ENCODE results near the gene ZC3H14. TPM values are rescaled to one million over a fixed set of nuclear protein-coding genes. Genes with fewer than 3 reads are reported as not detected.

Gene ZC3H14
- total RNA-seq, 6 experiments from 2014 or later: 37.2 to 52.5 (median 42.1) TPM

GRCh38 chr14:88597601-88598000 lies 34.8 kb downstream of the ZC3H14 start:
- 83% methylated on average over 2 of the region's 4 CpGs for WGBS (ENCODE audit: insufficient coverage, low coverage, low lambda C conversion rate, missing lambda C conversion rate)
- no peak for DNase-seq
- Histone ChIP-seq H3K36me3 (peaks cover 0 to 74% (median 22%) of the 10 kb centered on the region in 4 donors), H3K4me1 (no peaks in the 10 kb centered on the region), H3K27ac (no peak overlapping the region), H3K27me3 (no peaks in the 10 kb centered on the region), H3K4me3 (no peak overlapping the region), H3K9me3 (no peaks in the 10 kb centered on the region)
- intact Hi-C loops (cut with DNase I): no loop called here
- TF ChIP-seq POLR2A (IDR thresholded peaks at IDR 0.05): no peak
- no peak for TF ChIP-seq CTCF (IDR thresholded peaks at IDR 0.05)
- ATAC-seq: no peak

DNA sequence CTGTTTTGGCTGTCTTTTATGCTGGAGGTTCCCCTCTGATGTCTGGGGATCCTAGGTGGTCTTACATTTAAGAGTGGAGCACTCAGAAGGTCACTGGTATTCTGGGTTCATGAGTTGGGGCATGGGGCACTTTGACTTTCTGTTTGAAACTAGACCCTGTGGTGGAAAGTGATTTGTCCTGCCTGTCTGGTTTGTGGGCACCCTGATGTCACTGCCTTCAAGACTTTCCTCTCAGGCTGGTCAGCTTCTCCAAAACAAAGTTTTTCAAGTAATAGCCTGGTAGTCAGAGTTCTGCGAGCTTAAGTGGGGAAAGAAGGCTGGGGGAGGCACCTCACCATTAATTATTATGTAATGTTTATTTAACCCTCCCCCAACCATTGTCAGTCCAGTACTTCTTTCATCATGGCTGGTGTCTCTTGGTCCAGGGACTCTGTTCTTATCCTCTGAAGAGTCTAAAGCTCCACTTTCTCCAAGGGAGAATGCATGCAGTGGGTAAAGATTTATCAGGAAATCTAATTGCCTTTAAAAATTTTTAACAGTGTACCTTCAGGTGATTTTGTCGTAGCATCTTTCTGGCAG lies 35.3 kb downstream of the ZC3H14 start:
- no peak for TF ChIP-seq POLR2A (IDR thresholded peaks at IDR 0.05)
- no peak for TF ChIP-seq CTCF (IDR thresholded peaks at IDR 0.05)
- ATAC-seq (peak; percentile 25 to 59 (median 44)), DNase-seq (no peak)
- intact Hi-C loops (cut with DNase I): no loop called here
- no peak overlapping the region for H3K27ac ChIP-seq
- no peaks in the 10 kb centered on the region for H3K27me3 ChIP-seq
- no peaks in the 10 kb centered on the region for H3K9me3 ChIP-seq
- H3K4me3 ChIP-seq: no peak overlapping the region
- H3K36me3 ChIP-seq: peaks cover 0 to 80% (median 24%) of the 10 kb centered on the region in 4 donors
- H3K4me1 ChIP-seq: no peaks in the 10 kb centered on the region
- WGBS (ENCODE audit: insufficient coverage, low coverage, low lambda C conversion rate, missing lambda C conversion rate): 79% methylated on average over 2 of the region's 2 CpGs

- Histone ChIP-seq H3K27ac (no peak overlapping the region), H3K36me3 (peaks cover 0 to 82% (median 29%) of the 10 kb centered on the region in 4 donors), H3K4me1 (no peaks in the 10 kb centered on the region), H3K27me3 (no peaks in the 10 kb centered on the region), H3K9me3 (no peaks in the 10 kb centered on the region), H3K4me3 (no peak overlapping the region)
- intact Hi-C loops (cut with DNase I): no loop called here
- 78% methylated on average over 3 of the region's 8 CpGs for WGBS (ENCODE audit: insufficient coverage, low coverage, low lambda C conversion rate, missing lambda C conversion rate)
- no peak for TF ChIP-seq POLR2A (IDR thresholded peaks at IDR 0.05)
- ATAC-seq: no peak
- no peak for DNase-seq
Measured at GRCh38 chr14:88599326-88599725, 36.5 kb downstream of the ZC3H14 start.

- intact Hi-C loops (cut with DNase I): no loop called here
- Histone ChIP-seq H3K4me1 (no peaks in the 10 kb centered on the region), H3K27ac (no peak overlapping the region), H3K4me3 (no peak overlapping the region), H3K9me3 (no peaks in the 10 kb centered on the region), H3K36me3 (peaks cover 0 to 88% (median 30%) of the 10 kb centered on the region in 4 donors), H3K27me3 (no peaks in the 10 kb centered on the region)
- TF ChIP-seq CTCF (IDR thresholded peaks at IDR 0.05) (no peak), POLR2A (IDR thresholded peaks at IDR 0.05) (no peak)
- ATAC-seq (no peak), DNase-seq (no peak)
- 80% methylated on average over 8 of the region's 10 CpGs for WGBS (ENCODE audit: insufficient coverage, low coverage, low lambda C conversion rate, missing lambda C conversion rate)
Measured at GRCh38 chr14:88599761-88600439, 37.1 kb downstream of the ZC3H14 start.

- Histone ChIP-seq H3K4me3 (no peak overlapping the region), H3K9me3 (no peaks in the 10 kb centered on the region), H3K27ac (no peak overlapping the region), H3K27me3 (no peaks in the 10 kb centered on the region), H3K36me3 (peaks cover 0 to 78% (median 35%) of the 10 kb centered on the region in 4 donors), H3K4me1 (no peaks in the 10 kb centered on the region)
- intact Hi-C loops (cut with DNase I): no loop called here
- DNase-seq (no peak), ATAC-seq (no peak)
- TF ChIP-seq CTCF (IDR thresholded peaks at IDR 0.05) (no peak), POLR2A (IDR thresholded peaks at IDR 0.05) (no peak)
Measured at GRCh38 chr14:88604212-88604611, 41.4 kb downstream of the ZC3H14 start.
